GM10248 (cell line): ENCODE measurements around the gene DIP2B.

Experiments used
- CTCF ChIA-PET: fragments of 300-600 bp; sonication (Branson Sonifier 250); formaldehyde crosslinking; extraction: SDS; loops from one replicate; lab custom pipeline; 2021; ENCODE audit warnings: antibody characterized with exemption; lab: Yijun Ruan, JAX
- POLR2A ChIA-PET: fragments of 350-650 bp; sonication (Branson Sonifier 250); formaldehyde crosslinking; extraction: SDS; loops from one replicate; lab custom pipeline; 2020; ENCODE audit warnings: antibody characterized with exemption; lab: Yijun Ruan, JAX
- DNase-seq: peaks from one replicate; pipeline ENCODE4 v3.0.0; 2012; ENCODE audit errors: extremely low spot score
- CTCF ChIP-seq: IDR thresholded peaks from 2 replicates; pipeline ENCODE4 v1.5.1; 2012; ENCODE audit warnings: mild to moderate bottlenecking, low read depth; ENCODE audit errors: extremely low read depth, missing control alignments, control extremely low read depth

DIP2B gene

GRCh38 chr12:50639721-50640120 is 134.9 kb downstream of the DIP2B start:
- no peak for DNase-seq
- CTCF ChIA-PET, result interaction anchor here (1.1 to 3.7 kb wide), 5 partner anchors 19 to 135 kb away, joined by 3 to 43 read pairs (median 6); partner anchors contain the start of gene DIP2B

GRCh38 chr12:50640321-50640939 is 135.6 kb downstream of the DIP2B start:
- TF ChIP-seq CTCF, result no peak
- CTCF ChIA-PET, result interaction anchor here (1.0 to 3.7 kb wide), 6 partner anchors 9 to 570 kb away, joined by 3 to 43 read pairs (median 6); partner anchors contain the start of gene DIP2B
- POLR2A ChIA-PET, result no interaction called here
- DNase-seq, result no peak

More at GRCh38 chr12:50639721-50640120, 134.9 kb downstream of the DIP2B start:
- POLR2A ChIA-PET, result no interaction called here
- no peak for TF ChIP-seq CTCF

- ChIA-PET POLR2A (no interaction called here), CTCF (interaction anchor here (0.8 to 2.2 kb wide), 5 partner anchors 12 to 571 kb away, joined by 3 to 9 read pairs (median 3); partner anchors contain the start of gene DIP2B)
- no peak for TF ChIP-seq CTCF
- DNase-seq, result no peak
These were observed 136.8 kb downstream of the DIP2B start for GRCh38 chr12:50641566-50641965.

- ChIA-PET POLR2A (no interaction called here), CTCF (interaction anchor here (0.8 to 2.2 kb wide), 5 partner anchors 11 to 137 kb away, joined by 3 to 9 read pairs (median 4); partner anchors contain the start of gene DIP2B)
- no peak for DNase-seq
- TF ChIP-seq CTCF, result no peak
These were observed 137.3 kb downstream of the DIP2B start for GRCh38 chr12:50642035-50642451.

GRCh38 chr12:50642761-50643160 is 138.0 kb downstream of the DIP2B start:
- ChIA-PET POLR2A (interaction anchor here (0.5 kb wide), 1 partner anchor 439 kb away, joined by 3 read pairs; no protein-coding TSS in a partner anchor), CTCF (interaction anchor here (1.1 to 2.3 kb wide), 9 partner anchors 11 to 138 kb away, joined by 3 to 9 read pairs (median 5); partner anchors contain the start of gene DIP2B)
- no peak for TF ChIP-seq CTCF
- no peak for DNase-seq

- TF ChIP-seq CTCF, result no peak
- CTCF ChIA-PET, result interaction anchor here (1.4 to 1.9 kb wide), 4 partner anchors 9 to 558 kb away, joined by 3 to 6 read pairs (median 5); partner anchors contain the start of gene DIP2B
These were observed 142.2 kb downstream of the DIP2B start for GRCh38 chr12:50647031-50647430.

More at GRCh38 chr12:50647031-50647430, 142.2 kb downstream of the DIP2B start:
- DNase-seq, result no peak
- POLR2A ChIA-PET, result no interaction called here
